K562 (cell line): Measurements from ENCODE around the gene PANX1. TPM values are rescaled to one million over a fixed set of nuclear protein-coding genes. Genes with fewer than 3 reads are reported as not detected.
"Not testable (repeated sequence)": the region's sequence is repeated elsewhere in the genome, so short reads cannot be mapped to it uniquely, and the experiment has no call there.

Experiments used
- ATAC-seq: fragments of 200-7000 bp; cut with Tn5 transposase; 3 replicates; pipeline ENCODE4 v1.9.1; 2020; ENCODE audit warnings: moderate library complexity
- BruUV-seq: library from RNA; stranded (reverse); fragments of 400-500 nt; replicated peaks from 2 replicates; lab custom pipeline; 2021; lab: Mats Ljungman, UMichigan
- CTCF ChIA-PET: fragments of 300-600 bp; formaldehyde crosslinking; extraction: SDS; loops from one replicate; lab custom pipeline; 2021; ENCODE audit warnings: low intra/inter-chr PET ratio; lab: Yijun Ruan, JAX
- POLR2A ChIA-PET: fragments of 300-600, 350-650 bp; sonication (Branson Sonifier 250); formaldehyde crosslinking; extraction: SDS; loops from one replicate; lab custom pipeline; 2021; ENCODE audit warnings: antibody characterized with exemption, inconsistent platforms; lab: Yijun Ruan, JAX
- DNase-seq, 4 experiments: peaks; one replicate each; pipeline versions ENCODE4 v3.0.0 to v3.0.0-alpha.2; 2011 to 2018; ENCODE audit warnings: low spot score in 3 of 4, mixed read lengths in 3 of 4; ENCODE audit errors: extremely low read depth in 1 of 4
- FAIRE-seq: peaks from 2 replicates; lab custom pipeline; 2011; peaks lifted over from hg19 to GRCh38; lab: Jason Lieb, UNC
- H2AFZ ChIP-seq: 2 replicates; pipeline ENCODE4 v1.6.0; 2011; ENCODE audit warnings: low read depth, low read length, control low read depth, inconsistent platforms
- H3K27ac ChIP-seq: fragments of 200-600 bp; 3 replicates; pipeline ENCODE4 v1.8.0; 2011; ENCODE audit warnings: low read depth, mild to moderate bottlenecking, control low read depth, inconsistent platforms, low read length, moderate library complexity, mixed read lengths; ENCODE audit errors: extremely low read depth
- H3K27me3 ChIP-seq, 2 experiments: fragments of 300-600 bp in 1 of 2; 2 replicates in 1 of 2; 3 replicates in 1 of 2; pipeline versions ENCODE4 v1.6.0 to v1.8.0; 2011; ENCODE audit warnings: inconsistent platforms in 2 of 2, low read length in 2 of 2, mild to moderate bottlenecking in 1 of 2, mixed read lengths in 1 of 2, moderate library complexity in 1 of 2; ENCODE audit not compliant: control insufficient read depth in 2 of 2, insufficient read depth in 2 of 2
- H3K36me3 ChIP-seq: fragments of 300-600 bp; 3 replicates; pipeline ENCODE4 v1.8.0; 2011; ENCODE audit warnings: mild to moderate bottlenecking, low read length, inconsistent platforms; ENCODE audit not compliant: control insufficient read depth, insufficient read depth
- H3K4me1 ChIP-seq, 2 experiments: fragments of 200-600 bp in 1 of 2; replicated peaks in 1 of 2; 2 replicates in 1 of 2; 3 replicates in 1 of 2; pipeline versions ENCODE4 v1.5.1 to v1.8.0; 2011; ENCODE audit warnings: inconsistent platforms in 2 of 2, low read length in 2 of 2, mild to moderate bottlenecking in 1 of 2, mixed read lengths in 1 of 2, moderate library complexity in 1 of 2; ENCODE audit not compliant: control insufficient read depth in 2 of 2, insufficient read depth in 2 of 2
- H3K4me2 ChIP-seq: 2 replicates; pipeline ENCODE4 v1.6.1; 2011; ENCODE audit warnings: low read length, control low read depth, inconsistent platforms, mixed read lengths; ENCODE audit not compliant: insufficient read depth
- H3K4me3 ChIP-seq: fragments of 200-600 bp; sonication (generic), shearing (Covaris generic); 2 replicates; pipeline ENCODE4 v1.5.1; 2016; ENCODE audit warnings: control low read depth, inconsistent platforms
- H3K79me2 ChIP-seq: fragments of 200-600 bp; 3 replicates; pipeline ENCODE4 v1.8.0; 2011; ENCODE audit warnings: low read length, inconsistent platforms; ENCODE audit not compliant: control insufficient read depth, insufficient read depth
- H3K9ac ChIP-seq, 2 experiments: 2 replicates each; pipeline versions ENCODE4 v1.6.0 to v1.6.1; 2011; ENCODE audit warnings: low read depth in 2 of 2, low read length in 2 of 2, control low read depth in 1 of 2, inconsistent platforms in 1 of 2, mild to moderate bottlenecking in 1 of 2, mixed read lengths in 1 of 2; ENCODE audit not compliant: insufficient read depth in 1 of 2
- H3K9me1 ChIP-seq: one replicate; pipeline ENCODE4 v1.6.0; 2011; ENCODE audit warnings: inconsistent platforms, mild to moderate bottlenecking, low read length, moderate library complexity; ENCODE audit not compliant: control insufficient read depth, insufficient read depth
- H3K9me3 ChIP-seq: replicated peaks from 2 replicates; pipeline ENCODE4 v1.5.1; 2011; ENCODE audit warnings: low read depth, low read length, inconsistent platforms; ENCODE audit not compliant: control insufficient read depth, insufficient read depth
- H4K20me1 ChIP-seq: replicated peaks from 2 replicates; pipeline ENCODE4 v1.6.1; 2011; ENCODE audit warnings: low read length, inconsistent platforms, mixed read lengths; ENCODE audit not compliant: control insufficient read depth, insufficient read depth
- AFF1 ChIP-seq, 2 experiments: fragments of 450-650 bp; IDR thresholded peaks; 2 replicates each; pipeline ENCODE4 v1.6.1; 2018; ENCODE audit warnings: mild to moderate bottlenecking in 2 of 2, low read depth in 1 of 2; ENCODE audit not compliant: partially characterized antibody in 2 of 2
- WGBS: fragments of 100-300 bp; shearing (Covaris generic); methylation state at CpG from one replicate; pipeline ENCODE4 v1.1.6; 2016; ENCODE audit warnings: low coverage, mixed read lengths; ENCODE audit not compliant: insufficient coverage; ENCODE audit errors: missing lambda C conversion rate; 5-methylcytosine and 5-hydroxymethylcytosine counted together
- in situ Hi-C: fragments of 300-500 bp; cut with MboI; formaldehyde crosslinking; loops from 4 replicates; pipeline ENCODE4 v1.15.0; 2018; ENCODE audit warnings: inconsistent platforms, mixed read lengths
- intact Hi-C: fragments of 100-400 bp; cut with micrococcal nuclease; formaldehyde crosslinking; loops from 2 replicates; pipeline ENCODE4 v1.14.2; 2022
- polyA plus RNA-seq, 8 experiments: library from polyadenylated mRNA; depleted of rRNA in 4 of 8; stranded (reverse) in 5 of 8; unstranded in 3 of 8; fragments of >200 nt; fragmentation: Nextera tagmentation in 2 of 8; fragmentation: Illumina TruSeq in 1 of 8; extraction: Ambion mirVana in 2 of 8; extraction: Trizol in 1 of 8; gene quantifications; 2 replicates each; pipeline versions ENCODE4 v1.2.1 to v1.2.3, GENCODE V29; 2011 to 2014; ENCODE audit warnings: inconsistent platforms in 1 of 8, missing spikeins in 1 of 8
- total RNA-seq, 7 experiments: library from RNA; depleted of rRNA in 6 of 7; stranded (reverse); fragments of >200 nt in 6 of 7; fragmentation: Illumina TruSeq in 2 of 7; extraction: Trizol in 2 of 7; gene quantifications; 2 replicates each; pipeline versions ENCODE4 v1.2.1 to v1.2.3, GENCODE V29; 2011 to 2021; ENCODE audit warnings: low replicate concordance in 1 of 7

Gene PANX1
- total and polyA plus RNA-seq, 9 of the 15 experiments (the other 6 are each of a cell fraction or from before 2014, with no cell fraction given) = 1.9 to 14.8 (median 10.1) TPM

- 66% methylated on average over 2 of the region's 3 CpGs for WGBS
- H3K9me1 ChIP-seq, BruUV-seq, H3K9ac ChIP-seq, in situ Hi-C loops, ATAC-seq, H3K4me1 ChIP-seq, H4K20me1 ChIP-seq, DNase-seq, H3K9me3 ChIP-seq, H3K36me3 ChIP-seq, H3K27ac ChIP-seq, H3K79me2 ChIP-seq, CTCF ChIA-PET, intact Hi-C loops, H3K27me3 ChIP-seq, H3K4me2 ChIP-seq, FAIRE-seq, POLR2A ChIA-PET, H2AFZ ChIP-seq, H3K4me3 ChIP-seq: not testable (repeated sequence)
- peak in 1 of 2 experiments; percentile 95 for TF ChIP-seq AFF1 (IDR thresholded peaks at IDR 0.05; ENCODE audit: low read depth in 1 of 2, partially characterized antibody in 2 of 2)
These were observed 28.7 kb downstream of the PANX1 start for GRCh38 chr11:94157339-94157738.
